ENCODE measurements around the gene CLEC16A.

The CLEC16A gene

GRCh38 chr16:10971560-10971961 lies 27.2 kb downstream of the CLEC16A start:
- peak; percentile 66 for DNase-seq

DNA sequence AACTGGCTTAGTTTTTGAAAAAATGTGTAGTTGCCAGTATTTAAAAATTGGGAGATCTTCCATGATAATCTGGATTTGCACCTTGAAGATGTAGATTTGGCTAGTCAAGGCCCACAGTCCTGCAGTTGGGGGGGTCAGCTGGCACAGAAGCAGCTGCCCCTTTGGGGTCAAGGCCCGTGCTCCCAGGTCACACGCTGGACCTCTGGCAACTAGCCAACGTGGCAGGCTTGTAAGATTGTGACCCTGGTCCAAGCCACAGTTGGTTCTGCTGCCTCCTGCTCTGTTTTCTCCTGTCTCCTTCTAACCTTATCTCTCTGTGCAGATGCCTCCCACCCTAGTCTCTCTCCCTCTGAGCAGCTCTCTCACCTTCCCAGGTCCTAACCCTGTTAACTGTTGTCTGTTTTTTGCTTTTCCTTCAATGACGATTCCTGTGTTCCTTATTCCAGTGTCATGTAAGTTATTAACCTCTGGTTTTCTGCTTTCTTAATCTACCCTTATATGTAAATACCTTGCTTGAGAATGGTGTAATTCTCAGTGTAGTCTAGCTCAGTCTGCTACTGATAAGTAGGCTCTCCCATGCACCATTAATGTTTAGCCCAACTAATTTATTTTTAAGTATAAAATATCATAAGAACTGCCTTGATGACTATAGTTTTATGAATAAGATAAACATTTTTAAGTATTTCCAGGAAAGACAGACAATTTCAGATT lies 27.9 kb downstream of the CLEC16A start:
- DNase-seq, result no peak

GRCh38 chr16:10972819-10973464 lies 28.6 kb downstream of the CLEC16A start:
- no peak for DNase-seq

DNA sequence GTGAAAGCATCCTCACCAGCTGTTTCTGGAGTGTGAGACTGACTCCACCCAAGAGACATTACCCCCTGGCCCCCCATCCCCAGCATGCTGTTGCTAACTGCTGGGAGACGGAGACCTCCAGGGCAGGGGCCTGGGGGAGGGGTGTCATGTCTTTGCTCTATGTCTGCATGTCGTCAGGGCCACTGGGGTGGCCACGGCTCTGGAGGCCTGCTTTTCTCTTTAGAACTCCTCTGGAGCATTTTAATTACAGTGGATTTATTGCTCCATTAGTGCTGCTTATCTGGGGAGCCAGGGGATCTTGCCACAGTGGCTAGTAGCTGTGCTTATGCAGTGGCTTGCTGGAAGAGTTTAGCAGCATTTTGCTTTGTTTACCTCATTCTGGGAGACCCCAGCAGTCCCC lies 32.3 kb downstream of the CLEC16A start:
- DNase-seq, result no peak

GRCh38 chr16:10978124-10978523 lies 33.8 kb downstream of the CLEC16A start:
- DNase-seq, result no peak

GRCh38 chr16:10978871-10979446 lies 34.6 kb downstream of the CLEC16A start:
- DNase-seq, result no peak

DNA sequence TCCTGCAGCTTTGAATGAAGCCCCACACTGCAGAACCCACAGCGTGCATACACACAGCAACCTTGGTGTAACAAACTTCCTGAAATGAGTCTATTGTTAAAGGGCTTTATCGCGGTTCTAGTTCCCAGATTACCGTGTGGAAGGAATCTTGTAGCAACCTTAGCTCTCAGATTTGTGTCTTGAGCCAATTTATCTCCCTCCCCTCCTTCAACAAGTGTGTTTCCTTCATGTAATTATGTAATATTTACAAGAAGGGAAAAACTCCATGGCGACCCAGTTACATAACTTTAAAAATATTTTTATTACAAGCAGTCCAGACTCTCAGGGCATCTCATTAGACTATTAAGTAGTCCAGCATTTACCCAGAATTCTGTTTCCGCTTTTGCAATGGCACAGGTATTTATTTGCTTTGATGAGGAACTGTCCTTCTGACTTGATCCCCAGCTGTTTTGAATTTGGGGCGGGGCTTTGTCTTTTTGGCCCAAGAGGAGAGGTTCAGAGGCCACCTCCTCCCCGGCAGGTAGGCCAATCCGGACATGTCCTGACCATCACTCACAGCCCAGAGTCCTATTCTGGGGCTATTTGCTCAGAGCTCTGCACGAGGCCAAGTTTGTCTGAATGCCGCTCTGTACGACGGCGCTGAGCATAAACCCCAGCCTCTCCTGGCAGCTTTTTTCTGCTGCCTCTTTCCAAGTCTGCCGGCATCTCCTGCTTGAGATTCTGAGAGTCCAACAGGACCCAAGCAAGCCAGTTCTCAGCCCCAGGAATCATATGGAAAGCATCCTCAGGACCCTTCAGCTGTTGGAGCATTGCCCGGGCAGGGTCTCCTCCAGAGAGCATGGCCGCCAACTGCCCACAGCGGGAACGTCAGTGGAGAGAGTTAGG lies 35.6 kb downstream of the CLEC16A start:
- no peak for DNase-seq

GRCh38 chr16:10980813-10981212 lies 36.4 kb downstream of the CLEC16A start:
- DNase-seq, result no peak

DNA sequence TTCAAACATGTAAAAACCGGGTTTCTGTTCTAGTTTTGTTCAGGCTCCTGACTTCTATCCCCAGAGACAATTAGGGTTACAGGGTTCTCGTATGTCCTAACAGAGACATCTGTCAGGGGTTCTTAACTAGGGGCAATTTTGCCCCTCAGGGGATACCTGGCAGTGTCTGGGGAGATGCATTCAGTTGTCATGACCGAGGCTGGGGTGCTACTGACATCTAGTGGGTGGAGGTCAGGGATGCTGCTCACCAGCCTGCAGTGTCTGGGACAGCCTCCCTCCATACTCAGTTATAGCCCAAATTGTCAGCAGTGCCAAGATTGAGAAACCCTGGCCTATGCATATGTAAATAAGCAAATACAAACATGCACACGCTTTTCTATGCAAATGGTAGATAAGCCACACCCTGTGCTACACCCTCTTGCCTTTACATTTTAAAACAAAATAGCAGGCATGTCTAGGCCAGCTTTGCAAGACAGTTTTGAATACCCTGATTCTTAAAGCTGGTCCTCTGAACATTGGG lies 37.4 kb downstream of the CLEC16A start:
- DNase-seq, result peak; percentile 31

DNA sequence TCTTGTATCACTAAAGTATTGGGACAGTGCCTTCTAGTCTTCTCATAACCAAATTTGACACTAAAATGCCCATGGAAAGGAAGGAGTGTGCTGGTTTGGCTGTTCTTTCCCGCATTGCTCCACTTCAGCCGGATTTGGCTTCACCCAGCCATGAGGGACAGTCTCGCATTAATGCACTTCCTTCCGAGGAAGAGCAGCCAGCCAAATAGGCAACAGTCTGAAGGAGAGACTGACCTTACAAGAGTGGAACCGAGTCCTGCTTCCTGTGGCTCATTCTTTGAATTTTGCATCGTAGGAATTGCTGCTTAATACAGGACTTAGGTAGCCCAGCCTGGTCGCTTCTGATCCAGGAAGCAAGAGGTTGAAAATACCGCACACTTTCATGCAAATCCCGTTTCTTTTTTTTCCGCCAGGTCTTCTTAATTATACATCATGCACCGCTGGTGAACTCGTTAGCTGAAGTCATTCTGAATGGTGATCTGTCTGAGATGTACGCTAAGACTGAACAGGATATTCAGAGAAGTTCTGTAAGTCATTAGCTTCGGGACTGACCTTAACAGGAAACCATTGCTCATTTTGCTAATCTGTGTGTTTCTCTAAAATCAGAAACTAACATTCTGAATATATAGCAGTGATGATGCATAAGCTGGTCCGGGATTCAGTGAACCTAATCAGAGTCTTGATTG lies 38.2 kb downstream of the CLEC16A start:
- DNase-seq, result no peak

- no peak for DNase-seq
These were observed 38.8 kb downstream of the CLEC16A start for GRCh38 chr16:10983159-10983558.

- DNase-seq, result no peak
These were observed 40.1 kb downstream of the CLEC16A start for GRCh38 chr16:10984509-10984908.

- no peak for DNase-seq
These were observed 43.2 kb downstream of the CLEC16A start for GRCh38 chr16:10987361-10988163.

- DNase-seq, result no peak
These were observed 43.9 kb downstream of the CLEC16A start for GRCh38 chr16:10988164-10988803.

DNA sequence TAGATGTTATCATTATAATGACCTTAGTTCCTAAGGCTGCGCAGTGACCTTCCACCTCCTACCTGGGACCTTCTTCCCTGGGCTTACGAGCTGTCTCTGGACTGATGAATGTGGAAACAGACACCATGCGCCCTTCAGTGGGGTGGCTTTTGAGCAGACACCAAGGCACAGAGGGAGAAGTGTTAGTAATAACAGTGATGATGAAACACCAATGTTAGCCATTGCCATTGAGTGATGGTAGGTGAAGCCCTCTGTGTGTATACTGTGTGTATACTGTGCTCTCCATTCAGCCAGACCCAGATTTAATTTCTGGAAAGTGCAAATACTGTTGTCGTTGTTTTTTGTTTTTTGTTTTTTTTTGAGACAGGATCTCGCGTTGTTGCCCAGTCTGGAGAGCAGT lies 44.5 kb downstream of the CLEC16A start:
- DNase-seq, result no peak

DNA sequence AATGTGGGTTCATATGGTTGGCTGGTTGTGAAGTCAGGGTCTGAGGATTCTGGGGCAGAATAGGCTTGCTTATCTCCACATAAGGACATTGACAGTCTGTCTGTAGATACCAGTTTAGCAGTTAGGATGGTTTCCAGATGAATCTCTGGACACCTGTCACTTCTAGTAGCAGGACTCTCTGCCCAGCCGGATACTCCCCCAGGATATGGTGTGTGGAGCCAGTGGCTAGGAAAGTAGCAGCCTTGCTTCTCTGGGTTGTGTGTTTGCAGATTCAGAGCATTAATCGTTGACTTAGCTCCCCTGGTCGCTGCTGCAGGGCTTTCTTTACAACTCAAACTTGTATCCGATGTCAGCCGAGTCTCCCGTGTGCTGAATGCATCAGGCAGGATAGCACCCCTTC lies 45.2 kb downstream of the CLEC16A start:
- no peak for DNase-seq

- no peak for DNase-seq
These were observed 46.0 kb downstream of the CLEC16A start for GRCh38 chr16:10990378-10990777.

GRCh38 chr16:10992112-10992511 lies 47.7 kb downstream of the CLEC16A start:
- DNase-seq, result no peak

- DNase-seq, result no peak
These were observed 48.4 kb downstream of the CLEC16A start for GRCh38 chr16:10992797-10993196.

DNA sequence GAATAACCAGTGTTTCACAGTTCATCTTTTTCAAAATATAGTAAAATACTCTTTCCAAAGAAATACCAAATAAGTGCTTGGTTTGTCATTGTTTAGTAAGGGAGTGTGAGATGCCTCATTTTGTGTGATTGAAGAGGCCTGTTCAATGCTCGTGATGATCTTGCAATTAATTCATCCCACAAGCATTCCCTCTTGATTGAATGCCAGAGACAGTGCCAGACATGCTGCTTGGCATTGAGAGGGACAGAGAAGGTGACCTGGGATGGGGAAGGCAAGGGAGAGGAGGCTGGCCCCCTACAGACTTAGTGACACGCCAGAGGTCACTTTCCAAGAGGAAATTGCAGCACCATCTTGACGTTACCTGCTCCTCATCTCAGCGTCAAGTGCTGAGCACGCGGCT lies 49.3 kb downstream of the CLEC16A start:
- DNase-seq, result no peak

- DNase-seq, result no peak
These were observed 50.2 kb downstream of the CLEC16A start for GRCh38 chr16:10994571-10994970.
